ENCODE results near the gene COQ10A. TPM values are rescaled to one million over a fixed set of nuclear protein-coding genes. Genes with fewer than 3 reads are reported as not detected.
A peak's percentile ranks its signal among the peaks of the same experiment; 100 is the strongest.

The COQ10A gene
- total and polyA plus RNA-seq, 2 experiments from 2014 or later = 53.6 to 67.2 TPM

- Histone ChIP-seq H3K4me1 (ENCODE audit: low read depth) (peaks cover 15% of the 10 kb centered on the region), H3K27ac (no peak overlapping the region), H3K9me3 (ENCODE audit: low read depth) (no peaks in the 10 kb centered on the region), H3K36me3 (peaks cover 42% of the 10 kb centered on the region), H3K27me3 (no peaks in the 10 kb centered on the region), H3K4me3 (peak overlapping the region; percentile 87)
- DNase-seq (ENCODE audit: low read depth in 1 of 2, low spot score in 1 of 2) = peak in 1 of 2 donors; percentile 44
- TF ChIP-seq, protein P1, sequence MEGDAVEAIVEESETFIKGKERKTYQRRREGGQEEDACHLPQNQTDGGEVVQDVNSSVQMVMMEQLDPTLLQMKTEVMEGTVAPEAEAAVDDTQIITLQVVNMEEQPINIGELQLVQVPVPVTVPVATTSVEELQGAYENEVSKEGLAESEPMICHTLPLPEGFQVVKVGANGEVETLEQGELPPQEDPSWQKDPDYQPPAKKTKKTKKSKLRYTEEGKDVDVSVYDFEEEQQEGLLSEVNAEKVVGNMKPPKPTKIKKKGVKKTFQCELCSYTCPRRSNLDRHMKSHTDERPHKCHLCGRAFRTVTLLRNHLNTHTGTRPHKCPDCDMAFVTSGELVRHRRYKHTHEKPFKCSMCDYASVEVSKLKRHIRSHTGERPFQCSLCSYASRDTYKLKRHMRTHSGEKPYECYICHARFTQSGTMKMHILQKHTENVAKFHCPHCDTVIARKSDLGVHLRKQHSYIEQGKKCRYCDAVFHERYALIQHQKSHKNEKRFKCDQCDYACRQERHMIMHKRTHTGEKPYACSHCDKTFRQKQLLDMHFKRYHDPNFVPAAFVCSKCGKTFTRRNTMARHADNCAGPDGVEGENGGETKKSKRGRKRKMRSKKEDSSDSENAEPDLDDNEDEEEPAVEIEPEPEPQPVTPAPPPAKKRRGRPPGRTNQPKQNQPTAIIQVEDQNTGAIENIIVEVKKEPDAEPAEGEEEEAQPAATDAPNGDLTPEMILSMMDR (IDR thresholded peaks at IDR 0.05; ENCODE audit: low read depth, low read length) = peak; percentile 25
Observed at GRCh38 chr12:56256326-56256960, 10.3 kb upstream of the COQ10A start.

GRCh38 chr12:56257071-56257470, 9.7 kb upstream of the COQ10A start:
- H3K9me3 ChIP-seq (ENCODE audit: low read depth) = no peaks in the 10 kb centered on the region
- TF ChIP-seq, protein P1 (IDR thresholded peaks at IDR 0.05; ENCODE audit: low read depth, low read length) = no peak
- H3K4me3 ChIP-seq = peak overlapping the region; percentile 87
- no peaks in the 10 kb centered on the region for H3K27me3 ChIP-seq
- peak overlapping the region; percentile 48 for H3K27ac ChIP-seq
- H3K4me1 ChIP-seq (ENCODE audit: low read depth) = peaks cover 15% of the 10 kb centered on the region
- no peak for DNase-seq (ENCODE audit: low read depth in 1 of 2, low spot score in 1 of 2)
- peaks cover 38% of the 10 kb centered on the region for H3K36me3 ChIP-seq

DNA sequence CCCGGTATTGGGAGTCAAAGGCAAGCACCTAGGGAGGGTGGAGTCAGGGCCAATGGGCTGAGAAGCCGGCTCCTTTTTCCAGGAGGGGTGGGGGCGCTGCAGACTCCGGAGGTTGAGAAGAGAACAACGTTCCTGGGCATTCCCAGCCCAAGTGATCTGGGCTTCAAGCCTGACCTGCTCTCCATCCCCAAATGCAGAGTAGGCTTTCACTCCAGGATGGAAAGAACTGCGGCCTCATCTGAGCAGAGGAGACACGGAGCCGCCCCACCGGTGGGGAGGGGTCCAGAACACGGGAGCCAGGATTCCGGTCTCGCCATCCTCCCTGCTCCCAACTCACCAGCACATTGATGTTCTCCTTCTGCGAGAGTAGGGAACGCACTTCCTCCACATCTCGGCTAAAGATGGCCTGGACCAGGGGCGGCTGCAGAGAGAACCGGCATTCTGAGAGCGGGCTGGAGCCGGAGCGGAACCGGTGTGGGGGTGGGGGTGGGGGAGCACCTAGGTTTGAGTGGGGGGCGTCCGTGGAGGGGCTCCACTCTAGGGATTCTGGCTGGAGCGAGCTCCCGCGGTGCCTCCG, 9.2 kb upstream of the COQ10A start:
- H3K27me3 ChIP-seq = no peaks in the 10 kb centered on the region
- H3K27ac ChIP-seq = peak overlapping the region; percentile 48
- H3K4me1 ChIP-seq (ENCODE audit: low read depth) = peaks cover 15% of the 10 kb centered on the region
- H3K36me3 ChIP-seq = peaks cover 33% of the 10 kb centered on the region
- TF ChIP-seq, protein P1 (IDR thresholded peaks at IDR 0.05; ENCODE audit: low read depth, low read length) = peak; percentile 11
- peak; percentile 21 to 72 for DNase-seq (ENCODE audit: low read depth in 1 of 2, low spot score in 1 of 2)
- peak overlapping the region; percentile 87 for H3K4me3 ChIP-seq
- H3K9me3 ChIP-seq (ENCODE audit: low read depth) = no peaks in the 10 kb centered on the region

- peaks cover 26% of the 10 kb centered on the region for H3K36me3 ChIP-seq
- peak within 1 kb of the TSS; percentile 65 for H3K27ac ChIP-seq
- no peaks in the 10 kb centered on the region for H3K27me3 ChIP-seq
- H3K4me1 ChIP-seq (ENCODE audit: low read depth) = peaks cover 15% of the 10 kb centered on the region
- no peaks in the 10 kb centered on the region for H3K9me3 ChIP-seq (ENCODE audit: low read depth)
- TF ChIP-seq, protein P1 (IDR thresholded peaks at IDR 0.05; ENCODE audit: low read depth, low read length) = peak; percentile 38
- H3K4me3 ChIP-seq = peak within 1 kb of the TSS; percentile 87
- peak; percentile 85 to 90 for DNase-seq (ENCODE audit: low read depth in 1 of 2, low spot score in 1 of 2)
Observed at GRCh38 chr12:56258068-56258819, 8.5 kb upstream of the COQ10A start, which contains the start of gene ANKRD52. Gene ANKRD52 (minus strand): TSS chr12:56258384. CDS start chr12:56258269, 115 bp downstream.

GRCh38 chr12:56258820-56259183, 7.9 kb upstream of the COQ10A start:
- H3K27ac ChIP-seq = peak overlapping the region; percentile 65
- H3K4me3 ChIP-seq = peak overlapping the region; percentile 87
- no peaks in the 10 kb centered on the region for H3K9me3 ChIP-seq (ENCODE audit: low read depth)
- TF ChIP-seq, protein P1 (IDR thresholded peaks at IDR 0.05; ENCODE audit: low read depth, low read length) = no peak
- DNase-seq (ENCODE audit: low read depth in 1 of 2, low spot score in 1 of 2) = peak in 1 of 2 donors; percentile 6
- H3K4me1 ChIP-seq (ENCODE audit: low read depth) = peaks cover 15% of the 10 kb centered on the region
- H3K27me3 ChIP-seq = no peaks in the 10 kb centered on the region
- peaks cover 21% of the 10 kb centered on the region for H3K36me3 ChIP-seq
